Neural crest cell (in vitro differentiated cells): ENCODE measurements around the gene KXD1. TPM values are rescaled to one million over a fixed set of nuclear protein-coding genes. Genes with fewer than 3 reads are reported as not detected.

Source experiments
- DNase-seq: peaks from one replicate; pipeline ENCODE4 v3.0.0; 2021; ENCODE audit warnings: low read depth, mixed read lengths, low spot score
- H3K27ac Mint-ChIP-seq: one replicate; pipeline ENCODE4 v1.8.0; 2021; ENCODE audit warnings: mild to moderate bottlenecking, mixed read lengths; ENCODE audit not compliant: unreplicated experiment
- H3K27me3 Mint-ChIP-seq: 2 replicates; pipeline ENCODE4 v1.8.0; 2021; ENCODE audit warnings: low read depth, mild to moderate bottlenecking, mixed read lengths
- H3K36me3 Mint-ChIP-seq: 2 replicates; pipeline ENCODE4 v1.8.0; 2021; ENCODE audit warnings: low read depth, mild to moderate bottlenecking, mixed read lengths
- H3K4me1 Mint-ChIP-seq: 2 replicates; pipeline ENCODE4 v1.8.0; 2021; ENCODE audit warnings: mixed read lengths
- H3K4me3 Mint-ChIP-seq: one replicate; pipeline ENCODE4 v1.8.0; 2021; ENCODE audit warnings: mild to moderate bottlenecking, mixed read lengths
- H3K9me3 Mint-ChIP-seq: 2 replicates; pipeline ENCODE4 v1.8.0; 2021; ENCODE audit warnings: mixed read lengths
- total RNA-seq: library from RNA; stranded (reverse); gene quantifications from 2 replicates; pipeline ENCODE4 v1.2.1, GENCODE V29; 2021
- TF ChIP-seq, protein P1 (sequence below): fragments of 200-600 bp; sonication (generic); conservative IDR thresholded peaks from 2 replicates; pipeline ENCODE4 v1.5.0; 2021; ENCODE audit warnings: antibody characterized with exemption, mild to moderate bottlenecking

KXD1 gene
- total RNA-seq, 1 donor from 2014 or later: 88.5 TPM

DNA sequence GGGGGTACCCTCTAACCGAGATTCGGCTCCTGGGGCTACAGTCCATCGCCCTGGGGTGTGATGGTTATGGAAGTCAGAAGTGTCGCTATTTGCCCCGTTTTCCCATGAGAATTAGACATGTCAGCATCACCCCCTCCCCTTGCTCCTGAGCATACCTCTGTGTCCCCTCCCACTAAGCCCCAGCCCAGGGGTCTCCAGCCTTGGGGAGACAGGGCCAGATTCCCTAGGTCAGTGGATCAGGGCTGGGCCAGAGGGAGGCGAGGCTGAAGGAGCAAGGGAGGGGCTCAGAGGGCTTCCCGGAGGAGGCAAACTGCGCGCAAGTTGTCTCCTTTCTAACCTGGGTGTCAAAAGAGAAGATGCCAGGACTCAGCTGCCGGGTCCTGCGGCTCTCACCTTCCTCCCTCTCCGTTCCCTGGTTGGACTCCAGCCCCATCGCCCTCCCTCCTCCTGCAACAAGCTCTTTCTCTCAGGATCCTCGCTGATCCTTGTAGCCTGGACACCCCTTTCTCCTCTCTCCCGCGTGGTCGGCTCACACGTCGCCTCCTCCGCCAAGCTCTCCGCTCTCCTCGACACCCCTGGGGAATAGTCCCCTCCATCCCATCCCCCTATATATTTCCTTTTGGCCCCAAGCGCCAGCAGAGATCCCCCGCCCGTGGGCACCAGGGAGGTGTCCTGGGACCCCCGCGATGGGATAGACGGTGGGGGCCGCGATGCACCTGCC lies 54.5 kb downstream of the KXD1 start:
- TF ChIP-seq, protein P1, sequence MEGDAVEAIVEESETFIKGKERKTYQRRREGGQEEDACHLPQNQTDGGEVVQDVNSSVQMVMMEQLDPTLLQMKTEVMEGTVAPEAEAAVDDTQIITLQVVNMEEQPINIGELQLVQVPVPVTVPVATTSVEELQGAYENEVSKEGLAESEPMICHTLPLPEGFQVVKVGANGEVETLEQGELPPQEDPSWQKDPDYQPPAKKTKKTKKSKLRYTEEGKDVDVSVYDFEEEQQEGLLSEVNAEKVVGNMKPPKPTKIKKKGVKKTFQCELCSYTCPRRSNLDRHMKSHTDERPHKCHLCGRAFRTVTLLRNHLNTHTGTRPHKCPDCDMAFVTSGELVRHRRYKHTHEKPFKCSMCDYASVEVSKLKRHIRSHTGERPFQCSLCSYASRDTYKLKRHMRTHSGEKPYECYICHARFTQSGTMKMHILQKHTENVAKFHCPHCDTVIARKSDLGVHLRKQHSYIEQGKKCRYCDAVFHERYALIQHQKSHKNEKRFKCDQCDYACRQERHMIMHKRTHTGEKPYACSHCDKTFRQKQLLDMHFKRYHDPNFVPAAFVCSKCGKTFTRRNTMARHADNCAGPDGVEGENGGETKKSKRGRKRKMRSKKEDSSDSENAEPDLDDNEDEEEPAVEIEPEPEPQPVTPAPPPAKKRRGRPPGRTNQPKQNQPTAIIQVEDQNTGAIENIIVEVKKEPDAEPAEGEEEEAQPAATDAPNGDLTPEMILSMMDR: no peak
- Mint-ChIP-seq H3K4me3 (peak overlapping the region; percentile 85), H3K36me3 (no peaks in the 10 kb centered on the region), H3K27ac (no peak overlapping the region), H3K27me3 (peaks cover 84% of the 10 kb centered on the region), H3K4me1 (peaks cover 23% of the 10 kb centered on the region), H3K9me3 (no peaks in the 10 kb centered on the region)
- no peak for DNase-seq

DNA sequence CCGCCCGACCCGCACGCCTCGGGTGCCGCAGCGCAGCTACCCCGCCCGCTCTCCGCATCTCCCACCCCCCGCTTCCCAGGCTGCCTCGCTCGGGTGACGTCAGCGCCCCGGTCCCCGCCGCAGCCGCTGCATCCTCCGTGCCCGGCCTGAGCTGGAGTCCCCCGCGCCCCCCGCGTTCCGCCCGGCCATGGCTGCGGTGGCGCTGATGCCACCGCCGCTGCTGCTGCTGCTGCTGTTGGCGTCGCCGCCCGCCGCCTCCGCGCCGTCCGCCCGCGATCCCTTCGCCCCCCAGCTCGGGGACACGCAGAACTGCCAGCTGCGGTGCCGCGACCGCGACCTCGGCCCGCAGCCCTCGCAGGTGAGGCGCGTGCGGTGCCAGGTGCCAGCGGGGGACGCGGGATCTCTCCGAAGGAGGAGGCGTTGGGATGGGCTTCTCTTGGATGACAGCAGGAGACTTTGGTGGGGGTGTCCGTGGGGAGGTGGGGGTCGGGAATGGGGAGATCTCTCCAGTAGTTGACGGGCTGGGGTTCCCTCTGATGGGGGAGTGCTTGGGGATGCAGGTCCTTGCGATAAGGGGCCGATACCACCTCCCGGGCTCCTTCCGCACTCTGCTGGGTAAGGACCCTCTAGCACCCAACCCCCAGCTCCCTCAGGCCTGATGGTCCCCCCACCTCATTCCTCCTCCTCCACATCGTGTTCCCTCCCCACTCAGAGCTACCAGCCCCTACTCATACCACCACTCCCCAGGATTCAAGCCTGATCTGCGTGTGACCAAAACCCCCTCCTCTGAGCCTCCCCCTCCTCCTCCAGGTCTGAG lies 55.3 kb downstream of the KXD1 start, which contains the start of gene TMEM59L:
Gene TMEM59L (plus strand): TSS at position 99 of the 817 bp plus-strand sequence. CDS start 89 bp downstream, at position 188.
- Mint-ChIP-seq H3K4me3 (peak within 1 kb of the TSS; percentile 85), H3K27me3 (peaks cover 82% of the 10 kb centered on the region), H3K9me3 (peaks cover 5% of the 10 kb centered on the region), H3K4me1 (peaks cover 23% of the 10 kb centered on the region), H3K36me3 (no peaks in the 10 kb centered on the region), H3K27ac (no peak within 1 kb of the TSS)
- TF ChIP-seq, protein P1: no peak
- no peak for DNase-seq

DNA sequence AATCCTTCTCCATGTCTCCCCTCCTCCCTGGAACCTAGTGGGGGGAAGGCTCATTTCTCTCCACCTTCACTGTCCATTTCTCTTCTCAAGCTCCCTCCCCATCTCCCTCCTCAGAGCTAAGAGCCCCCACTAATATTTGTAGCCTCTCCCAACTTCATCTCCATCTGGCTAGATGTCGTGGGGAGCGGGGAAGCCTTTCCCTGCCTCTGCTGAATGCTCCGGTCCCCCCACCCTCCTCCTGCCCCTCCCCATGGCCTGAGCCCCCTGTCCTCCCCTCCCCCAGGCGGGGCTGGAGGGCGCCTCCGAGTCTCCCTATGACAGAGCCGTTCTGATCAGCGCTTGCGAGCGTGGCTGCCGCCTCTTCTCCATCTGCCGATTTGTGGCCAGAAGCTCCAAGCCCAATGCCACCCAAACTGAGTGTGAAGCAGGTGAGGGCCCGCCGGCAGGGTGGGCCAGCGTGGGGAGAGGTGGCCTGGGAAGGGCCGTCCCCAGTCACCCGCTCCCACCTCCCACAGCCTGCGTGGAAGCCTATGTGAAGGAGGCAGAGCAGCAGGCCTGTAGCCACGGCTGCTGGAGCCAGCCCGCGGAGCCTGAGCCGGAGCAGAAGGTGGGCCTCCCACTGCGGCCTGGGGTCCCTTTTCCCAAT lies 56.0 kb downstream of the KXD1 start:
- no peak for DNase-seq
- no peaks in the 10 kb centered on the region for H3K36me3 Mint-ChIP-seq

DNA sequence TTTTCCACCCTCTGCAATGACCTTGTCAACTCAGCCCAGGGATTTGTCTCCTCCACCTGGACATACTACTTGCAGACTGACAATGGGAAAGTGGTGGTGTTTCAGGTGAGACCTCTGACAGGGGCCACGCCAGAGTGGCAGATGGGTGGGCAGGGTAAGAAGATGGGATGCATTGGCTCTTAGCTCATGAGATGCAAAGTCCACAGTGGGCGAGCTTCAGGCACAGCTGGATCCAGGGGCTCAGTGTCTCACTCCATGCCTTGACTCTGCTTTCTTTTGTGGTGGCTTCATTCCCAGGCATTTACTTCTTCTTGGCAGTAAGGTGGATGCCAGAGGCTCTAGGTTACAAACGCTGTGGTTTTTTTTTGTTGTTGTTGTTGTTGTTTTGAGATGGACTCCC lies 58.4 kb downstream of the KXD1 start:
- Mint-ChIP-seq H3K4me3 (no peak overlapping the region), H3K27me3 (peaks cover 56% of the 10 kb centered on the region), H3K27ac (no peak overlapping the region), H3K36me3 (no peaks in the 10 kb centered on the region), H3K4me1 (peaks cover 10% of the 10 kb centered on the region), H3K9me3 (peaks cover 5% of the 10 kb centered on the region)
- no peak for DNase-seq
- TF ChIP-seq, protein P1: no peak

More for the DNA sequence above, 56.0 kb downstream of the KXD1 start:
- TF ChIP-seq, protein P1: no peak
- peaks cover 21% of the 10 kb centered on the region for H3K4me1 Mint-ChIP-seq
- no peak overlapping the region for H3K27ac Mint-ChIP-seq
- H3K9me3 Mint-ChIP-seq: peaks cover 5% of the 10 kb centered on the region
- peak overlapping the region; percentile 70 for H3K4me3 Mint-ChIP-seq
- peaks cover 77% of the 10 kb centered on the region for H3K27me3 Mint-ChIP-seq

DNA sequence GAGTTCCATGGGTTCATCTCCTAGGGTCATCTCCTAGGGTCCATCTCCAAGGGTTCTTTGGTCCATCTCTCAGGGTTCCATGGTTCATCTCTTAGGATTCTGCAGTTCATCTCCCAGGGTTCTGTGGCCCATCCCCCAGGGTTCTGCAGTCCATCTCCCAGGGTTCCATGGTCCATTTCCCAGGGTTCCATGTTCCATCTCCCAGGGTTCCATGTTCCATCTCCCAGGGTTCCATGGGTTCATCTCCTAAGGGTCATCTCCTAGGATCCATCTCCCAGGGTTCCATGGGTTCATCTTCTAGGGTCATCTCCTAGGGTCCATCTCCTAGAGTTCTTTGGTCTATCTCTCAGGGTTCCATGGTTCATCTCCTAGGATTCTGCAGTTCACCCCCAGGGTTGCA lies 59.9 kb downstream of the KXD1 start:
- TF ChIP-seq, protein P1: no peak
- H3K36me3 Mint-ChIP-seq: no peaks in the 10 kb centered on the region
- no peak overlapping the region for H3K27ac Mint-ChIP-seq
- no peak overlapping the region for H3K4me3 Mint-ChIP-seq
- DNase-seq: no peak
- H3K4me1 Mint-ChIP-seq: peaks cover under 1% of the 10 kb centered on the region
- peaks cover 5% of the 10 kb centered on the region for H3K9me3 Mint-ChIP-seq
- H3K27me3 Mint-ChIP-seq: peaks cover 45% of the 10 kb centered on the region
